Measurements from ENCODE around the gene CD79A.

The CD79A gene

DNA sequence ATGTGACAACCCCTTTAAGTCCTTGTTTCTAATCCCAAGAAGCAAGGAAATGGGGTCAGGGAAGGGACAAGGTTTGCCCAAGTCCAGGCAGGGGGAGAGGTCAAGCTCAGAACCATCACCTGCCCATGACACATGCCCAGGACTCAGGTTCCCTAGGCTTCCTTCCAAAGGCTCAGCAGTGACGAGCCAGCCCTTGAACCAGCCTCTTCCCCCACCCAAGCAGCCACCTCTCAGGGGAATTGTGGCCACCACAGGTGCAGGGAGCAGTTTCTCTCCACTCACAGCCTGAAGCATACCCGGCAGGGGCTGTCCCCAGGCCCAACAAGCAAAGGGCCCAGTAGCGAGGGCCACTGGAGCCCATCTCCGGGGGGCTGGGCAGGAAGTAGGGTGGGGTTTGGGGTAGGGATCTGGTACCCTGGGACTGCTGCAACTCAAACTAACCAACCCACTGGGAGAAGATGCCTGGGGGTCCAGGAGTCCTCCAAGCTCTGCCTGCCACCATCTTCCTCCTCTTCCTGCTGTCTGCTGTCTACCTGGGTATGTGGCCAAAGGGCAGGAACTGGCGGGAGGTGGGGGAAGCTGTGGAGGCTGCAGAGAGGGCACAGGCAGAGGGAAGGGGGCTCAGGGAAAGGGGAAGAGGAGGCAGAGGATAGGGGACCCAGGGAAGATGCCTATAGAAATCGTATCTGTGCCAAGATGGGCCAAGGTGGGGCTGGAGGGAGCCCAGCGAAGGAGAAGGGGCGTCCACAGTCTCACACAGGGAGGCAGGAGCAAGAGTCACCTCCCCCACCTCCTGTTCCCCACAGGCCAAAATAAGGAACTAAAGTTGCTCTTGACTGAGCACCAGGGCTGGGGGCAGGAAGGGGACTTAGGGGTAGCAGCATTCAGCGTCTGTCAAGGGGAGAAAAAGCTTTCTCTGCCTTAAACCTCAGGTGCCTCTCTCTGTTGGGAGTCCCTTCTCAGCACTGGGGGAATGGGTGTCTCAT lies at the start of gene CD79A:
CD79A (plus strand) TSS at position 433 of the 986 bp plus-strand sequence; CDS start at position 459, 26 bp downstream.
- DNase-seq (ENCODE audit: low spot score), result no peak

DNA sequence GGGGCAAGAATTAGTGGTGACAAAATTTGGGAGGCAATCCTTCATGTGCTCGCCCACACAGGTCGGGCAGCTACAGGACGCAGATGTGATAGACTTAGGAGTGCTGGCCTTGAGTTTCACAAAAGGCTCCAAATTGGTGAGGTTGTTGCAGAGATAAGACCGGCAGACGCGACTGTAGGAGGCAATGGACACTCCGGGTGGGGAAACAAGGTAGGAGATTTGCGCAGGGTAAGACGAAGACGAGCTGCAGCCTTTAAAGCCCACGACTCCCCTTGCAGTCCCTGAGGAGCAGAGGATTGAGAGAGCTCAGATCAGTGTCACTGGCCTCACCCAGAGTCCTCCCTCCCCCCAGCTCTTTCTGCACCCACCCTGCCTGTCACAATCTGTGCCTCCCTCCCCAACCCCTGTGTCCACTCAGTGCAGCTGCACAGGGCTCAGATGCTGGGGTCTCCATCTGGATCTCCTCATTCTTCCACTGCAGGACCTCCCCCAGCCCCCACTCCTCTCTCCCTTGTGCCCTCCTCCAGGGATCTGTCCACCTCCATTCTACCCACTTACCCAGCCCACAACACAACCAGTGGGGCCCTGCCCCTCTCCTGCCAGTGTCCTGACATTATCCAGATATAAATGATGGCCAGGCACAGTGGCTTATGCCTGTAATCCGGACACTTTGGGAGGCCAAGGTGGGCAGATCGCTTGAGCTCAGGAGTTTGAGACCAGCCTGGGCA lies 38.9 kb upstream of the CD79A start:
- DNase-seq (ENCODE audit: low spot score), result no peak

DNA sequence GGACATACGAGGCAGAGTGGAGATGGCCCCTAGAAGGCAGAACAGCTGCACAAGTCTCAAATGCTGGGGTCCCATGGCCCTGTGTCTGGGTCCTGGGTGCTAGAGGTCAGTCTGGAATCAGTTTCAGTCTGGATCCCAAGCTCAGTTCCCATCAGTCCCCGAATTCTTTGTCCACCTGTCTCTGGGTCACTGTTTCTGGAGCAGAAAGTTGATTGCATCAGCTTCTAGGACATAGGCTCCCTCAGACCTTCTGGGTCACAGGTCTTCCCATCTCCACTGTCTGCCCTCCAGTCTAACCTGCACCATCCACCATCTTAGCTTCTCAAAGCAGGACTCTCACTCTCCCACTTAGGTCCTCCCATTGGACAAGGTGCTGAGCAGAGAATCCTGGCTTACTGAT lies 37.9 kb upstream of the CD79A start:
- no peak for DNase-seq (ENCODE audit: low spot score)

DNA sequence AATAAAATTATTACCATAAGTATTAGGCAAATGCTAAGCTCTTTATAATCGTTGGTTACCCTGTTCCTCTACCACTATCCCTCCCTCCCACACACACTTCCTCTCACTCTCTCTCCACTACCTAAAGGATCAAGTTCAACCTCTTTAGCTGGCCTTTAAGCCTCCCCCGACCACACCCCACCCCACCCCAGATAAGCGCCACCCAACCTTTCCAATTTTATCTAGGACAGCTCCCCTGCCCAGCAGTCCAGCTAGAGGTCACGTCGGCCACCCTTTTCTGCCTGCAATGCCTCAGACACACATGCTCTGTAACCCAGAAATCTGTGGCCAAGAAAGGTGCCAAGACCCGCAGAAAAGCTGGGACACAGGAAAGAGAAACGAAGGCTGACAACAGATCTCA lies 33.7 kb upstream of the CD79A start:
- DNase-seq (ENCODE audit: low spot score), result no peak

DNA sequence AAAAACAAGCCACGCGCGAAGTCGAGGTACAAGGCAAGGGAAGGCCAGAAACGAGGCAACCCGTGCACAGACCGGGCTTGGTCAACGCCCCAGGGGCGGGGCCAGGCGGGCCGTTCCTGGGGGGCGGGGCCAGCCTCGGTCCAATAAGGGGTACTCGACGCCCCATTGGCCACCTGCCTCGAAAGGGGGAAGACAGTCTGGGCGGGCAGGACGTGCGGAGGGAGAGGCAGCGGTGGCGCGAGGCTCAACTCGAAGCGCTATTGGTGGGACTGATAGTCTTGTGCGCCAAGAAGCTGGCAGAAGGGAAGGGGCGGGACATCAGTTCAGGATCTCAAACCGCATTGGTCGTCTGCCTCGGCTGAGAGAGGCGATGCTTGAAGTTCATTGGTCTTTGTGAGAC lies 32.5 kb upstream of the CD79A start, which contains the start of gene LYPD4:
LYPD4 (minus strand) TSS at position 83 of the 400 bp plus-strand sequence. CDS start 5,398 bp downstream, outside the sequence.
- no peak for DNase-seq (ENCODE audit: low spot score)

DNA sequence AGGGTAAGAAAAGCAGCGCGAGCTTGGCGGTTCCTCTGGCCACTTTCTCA lies 32.3 kb upstream of the CD79A start, which contains the start of gene DMRTC2:
DMRTC2 (plus strand) TSS at position 42 of the 50 bp plus-strand sequence. CDS start 2,387 bp downstream, outside the sequence.
- no peak for DNase-seq (ENCODE audit: low spot score)

DNA sequence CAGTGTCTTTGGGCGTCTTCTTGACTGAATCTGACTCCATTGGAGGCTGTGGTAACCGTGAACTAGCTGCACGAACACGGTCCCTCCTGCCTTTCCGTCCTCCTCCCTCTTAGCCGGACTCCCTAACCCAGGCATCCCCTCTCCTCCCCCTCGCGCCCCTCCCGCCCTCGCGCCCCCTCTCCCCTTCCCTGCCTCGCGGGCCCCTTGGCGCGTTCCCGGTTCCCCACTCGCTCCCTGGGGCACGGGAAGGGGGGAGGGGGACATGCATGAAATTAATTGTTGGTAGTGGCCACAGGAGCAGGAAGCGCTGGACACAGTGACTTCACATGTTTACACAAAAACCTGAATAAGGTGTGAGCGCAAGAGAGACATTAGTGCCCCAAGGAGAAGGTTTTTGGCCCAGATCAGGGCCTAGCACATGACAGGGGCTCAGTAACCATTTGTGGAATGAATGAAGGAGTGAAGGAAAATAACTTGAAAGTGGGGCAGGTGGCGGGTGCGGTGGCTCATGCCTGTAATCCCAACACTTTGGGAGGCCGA lies 32.0 kb upstream of the CD79A start:
- DNase-seq (ENCODE audit: low spot score), result no peak

DNA sequence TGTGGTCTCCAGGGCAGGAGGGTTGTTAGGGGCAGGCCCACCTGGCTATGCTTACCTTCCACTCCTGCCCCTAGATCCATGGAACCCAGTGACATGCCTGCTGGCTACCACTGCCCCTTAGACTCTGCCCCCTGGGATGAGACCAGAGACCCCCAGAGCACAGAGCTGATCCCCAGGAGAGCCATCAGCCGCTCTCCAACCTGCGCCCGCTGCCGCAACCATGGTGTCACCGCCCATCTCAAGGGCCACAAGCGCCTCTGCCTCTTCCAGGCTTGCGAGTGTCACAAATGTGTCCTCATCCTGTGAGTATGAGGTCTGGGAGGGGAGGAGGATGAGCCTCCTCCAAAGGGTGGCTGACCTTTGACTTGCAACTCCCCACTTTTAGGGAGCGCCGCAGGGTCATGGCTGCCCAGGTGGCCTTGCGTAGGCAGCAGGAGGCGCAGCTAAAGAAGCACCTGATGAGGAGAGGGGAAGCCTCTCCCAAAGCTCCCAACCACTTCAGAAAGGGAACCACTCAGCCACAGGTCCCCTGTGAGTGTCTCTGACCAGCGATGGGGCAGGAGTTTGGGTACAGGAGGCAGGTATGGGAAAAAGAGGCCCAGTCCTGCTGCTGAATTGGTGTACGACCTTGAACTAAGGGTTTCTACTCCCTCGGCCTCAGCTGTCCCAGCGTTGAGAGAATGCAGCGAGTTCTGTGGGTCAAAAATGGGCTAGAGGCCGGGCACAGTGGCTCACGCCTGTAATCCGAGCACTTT lies 29.6 kb upstream of the CD79A start:
- DNase-seq (ENCODE audit: low spot score), result no peak

DNA sequence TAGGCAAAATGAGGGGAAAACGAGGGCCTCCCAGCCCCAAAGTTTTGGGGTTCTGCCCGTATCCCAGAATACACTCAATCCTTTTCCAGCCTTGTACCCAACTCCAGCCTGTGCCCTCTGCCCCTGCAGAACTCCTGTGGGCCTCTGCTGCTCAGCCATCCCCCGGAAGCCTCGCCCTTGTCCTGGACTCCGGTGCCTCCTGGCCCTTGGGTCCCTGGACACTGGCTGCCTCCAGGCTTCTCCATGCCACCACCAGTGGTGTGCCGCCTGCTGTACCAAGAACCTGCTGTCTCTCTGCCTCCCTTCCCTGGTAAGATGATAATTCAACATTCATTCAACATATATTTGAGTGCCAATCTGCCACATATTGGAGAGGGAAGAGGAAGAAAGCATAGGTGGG lies 28.4 kb upstream of the CD79A start:
- no peak for DNase-seq (ENCODE audit: low spot score)

DNA sequence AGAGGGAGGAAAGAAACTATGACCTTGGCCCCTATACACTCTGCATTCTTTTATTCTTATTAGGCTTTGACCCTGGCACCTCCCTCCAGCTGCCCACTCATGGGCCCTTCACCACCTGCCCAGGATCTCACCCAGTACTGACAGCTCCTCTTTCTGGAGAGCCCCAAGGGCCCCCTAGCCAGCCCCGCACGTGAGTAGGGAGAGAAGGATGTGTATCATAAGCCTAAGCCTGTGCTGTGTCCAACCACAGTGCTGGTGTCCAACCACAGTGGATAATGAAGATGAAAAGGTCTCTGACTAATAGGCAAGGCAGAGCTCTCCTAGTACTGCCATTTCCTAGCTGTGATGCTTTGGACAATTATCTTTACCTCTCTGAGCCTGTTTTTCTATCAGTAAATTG lies 28.0 kb upstream of the CD79A start:
- no peak for DNase-seq (ENCODE audit: low spot score)

DNA sequence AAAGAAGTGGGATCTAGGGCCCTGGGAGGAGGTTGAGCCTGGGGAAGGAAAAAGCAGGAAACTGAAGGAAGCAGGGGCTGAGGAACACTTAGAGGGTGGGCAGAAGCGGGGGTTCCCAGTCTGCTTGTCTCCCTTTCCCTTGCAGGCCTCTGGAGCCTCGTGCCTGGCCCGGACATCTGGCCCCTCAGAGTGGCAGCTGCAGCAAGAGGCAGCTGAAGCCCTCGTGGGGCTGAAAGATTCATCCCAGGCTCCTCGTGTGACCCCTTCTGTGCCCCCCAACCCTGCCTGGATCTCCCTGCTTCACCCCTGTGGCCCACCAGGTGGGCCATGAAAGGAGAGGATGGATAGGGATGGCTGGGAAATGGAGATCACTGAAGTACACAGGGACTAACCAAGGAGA lies 26.7 kb upstream of the CD79A start:
- no peak for DNase-seq (ENCODE audit: low spot score)

DNA sequence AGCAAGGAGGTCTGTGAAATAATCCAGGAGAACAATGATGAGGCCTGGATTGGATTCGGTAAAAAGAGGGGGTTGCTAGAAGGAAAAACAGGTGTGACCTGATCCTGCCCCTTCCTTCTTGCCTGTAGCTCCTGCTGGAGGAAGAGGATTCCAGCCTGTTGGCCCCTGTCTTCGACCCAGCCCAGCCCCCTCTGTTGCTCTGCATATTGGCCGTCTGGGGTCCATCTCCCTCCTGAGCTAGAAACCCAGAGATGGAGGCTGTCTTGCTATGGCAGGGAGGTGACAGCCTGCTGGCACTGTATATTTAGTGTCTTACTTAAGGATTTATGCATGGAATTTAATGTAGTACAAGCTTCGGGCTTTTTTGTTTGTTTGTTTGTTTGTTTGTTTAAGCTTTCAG lies 25.6 kb upstream of the CD79A start:
- no peak for DNase-seq (ENCODE audit: low spot score)

DNA sequence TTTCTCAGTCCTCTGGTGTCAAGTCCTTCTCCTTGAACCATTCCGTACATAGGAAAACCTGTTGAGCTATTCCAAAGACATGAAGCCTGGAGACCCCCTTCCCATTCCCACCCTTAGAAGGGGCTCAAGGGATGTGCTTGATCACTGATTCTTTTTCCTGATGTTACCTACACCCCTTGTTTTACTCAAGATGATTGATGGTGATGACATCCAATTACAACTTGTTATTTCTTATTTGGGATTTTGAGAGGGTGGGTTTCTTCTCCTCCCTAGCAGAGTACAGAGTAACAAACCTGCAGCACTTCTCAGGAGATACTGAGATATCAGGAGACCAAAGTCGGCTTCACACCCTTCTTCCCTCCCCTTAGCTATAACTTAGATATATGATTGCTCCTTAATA lies 23.7 kb upstream of the CD79A start:
- no peak for DNase-seq (ENCODE audit: low spot score)

DNA sequence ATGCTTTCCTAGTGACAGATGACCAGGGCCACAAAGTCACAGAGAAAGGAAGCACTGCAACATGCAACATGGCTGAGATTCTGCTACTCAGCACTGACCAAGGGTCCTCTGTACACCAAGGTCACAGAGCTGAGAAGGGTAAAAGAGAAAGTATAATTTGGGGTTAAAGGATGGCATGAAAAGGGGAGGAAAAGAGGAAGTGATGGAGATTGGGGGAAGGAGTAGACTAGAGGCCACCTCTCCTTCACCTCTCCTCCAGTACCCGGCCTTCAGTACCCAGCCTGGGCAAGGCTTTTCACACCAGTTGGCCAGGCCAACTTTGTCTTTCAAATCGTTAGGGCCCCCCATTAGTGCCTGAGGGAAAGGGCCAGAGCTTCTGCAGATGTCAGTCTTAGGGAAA lies 23.3 kb upstream of the CD79A start:
- DNase-seq (ENCODE audit: low spot score), result no peak

DNA sequence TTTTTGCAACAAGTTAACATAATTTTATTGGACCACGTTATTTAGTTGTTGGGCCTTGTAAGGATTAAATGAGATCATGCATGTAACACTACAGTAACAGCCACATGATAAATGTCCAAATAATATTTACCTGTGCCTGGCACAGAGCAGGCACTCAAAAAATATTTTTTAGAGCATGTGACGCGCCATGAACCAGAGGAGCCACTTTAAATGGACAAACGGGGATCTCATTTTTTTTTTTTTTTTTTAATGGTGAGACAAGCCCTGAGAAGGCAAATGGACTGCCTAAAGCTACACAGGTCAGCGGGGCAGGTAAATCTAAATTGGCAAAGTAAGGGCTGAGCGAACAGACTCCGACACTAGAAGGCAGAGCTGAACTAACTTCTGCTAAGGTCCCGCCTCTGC lies 17.9 kb upstream of the CD79A start:
- DNase-seq (ENCODE audit: low spot score), result no peak

DNA sequence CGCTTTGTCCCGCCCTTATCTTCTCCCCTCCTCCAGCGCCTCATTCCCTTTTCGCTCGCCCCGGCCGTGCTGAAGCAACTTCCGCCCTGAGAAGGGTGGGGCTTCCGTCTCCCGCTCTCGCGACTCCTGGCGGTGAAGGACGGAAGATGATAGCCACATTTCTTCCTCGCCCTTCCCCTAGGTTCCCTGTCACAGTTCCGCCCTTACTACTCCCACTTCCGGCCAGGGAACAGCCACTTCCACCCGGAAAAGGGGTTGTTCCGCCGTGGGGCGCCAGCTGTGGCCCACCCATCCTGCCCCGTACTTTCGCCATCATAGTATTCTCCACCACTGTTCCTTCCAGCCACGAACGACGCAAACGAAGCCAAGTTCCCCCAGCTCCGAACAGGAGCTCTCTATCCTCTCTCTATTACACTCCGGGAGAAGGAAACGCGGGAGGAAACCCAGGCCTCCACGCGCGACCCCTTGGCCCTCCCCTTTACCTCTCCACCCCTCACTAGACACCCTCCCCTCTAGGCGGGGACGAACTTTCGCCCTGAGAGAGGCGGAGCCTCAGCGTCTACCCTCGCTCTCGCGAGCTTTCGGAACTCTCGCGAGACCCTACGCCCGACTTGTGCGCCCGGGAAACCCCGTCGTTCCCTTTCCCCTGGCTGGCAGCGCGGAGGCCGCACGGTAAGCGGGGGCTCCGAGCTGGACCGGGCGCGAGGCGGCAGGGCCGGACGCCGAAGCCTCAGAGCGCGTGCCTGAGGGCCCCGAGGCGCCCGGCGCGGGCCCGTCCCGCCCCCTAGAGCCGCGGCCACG lies 17.3 kb upstream of the CD79A start, which contains the start of gene RPS19:
RPS19 (plus strand) TSS at position 638 of the 801 bp plus-strand sequence. CDS start 520 bp downstream, outside the sequence.
- DNase-seq (ENCODE audit: low spot score), result peak; percentile 99

DNA sequence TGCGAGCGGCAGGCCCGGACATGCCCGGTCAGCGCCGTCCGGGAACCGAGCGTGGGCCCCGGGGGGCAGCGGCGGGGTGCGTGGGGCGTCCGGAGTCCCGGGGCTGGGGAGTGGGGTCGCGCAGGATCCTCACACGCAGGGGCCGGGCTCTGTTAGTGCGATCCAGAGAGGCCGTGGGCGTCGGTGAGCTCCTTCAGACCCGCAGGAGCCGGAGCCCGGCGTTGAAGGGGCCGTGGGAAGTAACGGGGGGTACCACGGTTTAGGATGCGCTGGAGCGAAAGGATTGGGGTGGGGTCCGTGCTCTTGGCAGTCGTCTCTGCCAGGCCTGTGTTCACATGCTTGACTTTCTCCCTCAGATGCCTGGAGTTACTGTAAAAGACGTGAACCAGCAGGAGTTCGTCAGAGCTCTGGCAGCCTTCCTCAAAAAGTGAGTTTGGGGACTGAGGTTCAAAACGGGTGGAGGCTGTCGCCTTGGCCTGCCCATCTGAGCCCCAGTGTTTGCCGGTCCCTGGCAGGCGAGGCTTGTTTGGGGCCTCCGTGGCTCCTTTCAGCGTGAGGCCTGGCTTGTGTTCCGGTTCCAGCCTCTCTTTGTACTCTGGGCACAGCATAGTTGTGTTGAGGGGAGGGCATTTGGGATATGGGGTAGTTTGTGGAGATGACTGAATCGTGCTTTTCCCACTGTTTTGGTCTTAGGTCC lies 16.5 kb upstream of the CD79A start:
- DNase-seq (ENCODE audit: low spot score), result peak; percentile 20

DNA sequence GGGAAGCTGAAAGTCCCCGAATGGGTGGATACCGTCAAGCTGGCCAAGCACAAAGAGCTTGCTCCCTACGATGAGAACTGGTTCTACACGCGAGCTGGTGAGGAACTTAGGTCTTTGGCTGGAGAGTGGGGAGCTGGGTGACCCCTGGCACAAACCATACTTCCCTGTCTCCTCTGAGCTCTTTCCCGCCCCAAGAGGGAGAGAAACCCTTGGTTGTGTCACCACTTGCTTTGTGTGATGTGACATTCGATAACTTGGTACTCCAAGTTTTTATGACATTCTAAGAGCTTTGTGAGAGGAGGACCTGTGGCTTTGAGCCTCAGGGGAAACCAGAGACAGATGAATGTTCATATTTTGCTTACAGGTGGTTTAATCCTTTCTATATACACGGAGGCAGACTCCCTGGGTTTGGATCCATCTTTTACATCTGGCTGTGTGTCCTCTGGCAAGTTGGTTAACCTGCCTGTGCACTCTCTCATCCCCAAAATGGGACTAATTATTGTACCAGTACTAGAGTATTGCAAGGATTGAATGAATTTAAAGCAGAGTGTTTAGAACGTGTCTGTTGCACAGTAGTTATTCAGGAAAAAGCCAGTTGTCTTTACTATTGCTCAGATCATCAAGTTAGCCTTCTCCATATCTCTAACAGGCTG lies 15.8 kb upstream of the CD79A start:
- no peak for DNase-seq (ENCODE audit: low spot score)

DNA sequence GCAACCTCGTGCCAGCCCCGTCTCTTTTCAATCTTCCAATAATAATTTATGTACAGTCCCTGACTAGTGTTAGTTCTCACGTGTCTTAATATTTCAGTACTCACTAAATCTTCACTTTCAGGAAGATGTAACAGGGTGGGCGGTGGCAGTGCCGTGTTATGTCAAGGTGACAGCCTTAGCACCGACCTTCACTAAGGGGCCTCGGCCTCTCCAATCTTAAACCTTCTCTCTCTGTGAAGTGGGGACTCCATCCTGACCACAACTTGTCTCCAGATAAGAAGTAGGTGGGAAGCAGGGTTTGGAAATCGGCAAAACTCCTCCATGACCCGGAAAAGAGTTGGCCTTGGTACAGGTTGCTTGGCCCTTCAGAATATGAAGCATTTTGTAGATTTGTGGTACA lies 15.2 kb upstream of the CD79A start:
- no peak for DNase-seq (ENCODE audit: low spot score)

DNA sequence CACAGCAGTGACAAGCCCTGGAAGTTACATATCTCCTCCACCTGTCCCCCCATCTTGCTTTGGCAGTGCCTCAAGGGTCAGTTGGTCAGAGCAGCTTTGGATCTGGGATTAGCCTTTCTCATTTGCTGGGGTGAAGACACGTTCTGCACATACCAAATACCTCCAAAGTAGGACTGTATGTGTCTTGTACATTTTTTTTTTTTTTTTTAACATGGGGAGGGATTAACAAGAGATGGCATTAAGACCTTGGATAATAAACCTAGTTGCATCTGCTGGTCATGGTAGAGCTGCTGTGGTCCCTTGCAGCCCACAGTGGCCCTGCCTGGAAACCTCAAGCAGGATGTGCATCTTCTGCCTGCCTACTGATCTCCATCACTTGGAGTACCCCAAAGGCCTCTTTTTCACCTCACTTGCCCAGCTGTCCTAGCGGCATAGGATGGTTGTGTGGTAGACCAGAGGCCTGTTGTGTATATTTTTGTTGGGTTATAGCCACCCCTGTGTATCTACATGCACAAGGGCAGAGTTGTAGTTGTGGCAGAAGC lies 14.6 kb upstream of the CD79A start:
- no peak for DNase-seq (ENCODE audit: low spot score)
